HG03432 (cell line): ENCODE results near the gene SDE2.

Experiments used
- ATAC-seq: cut with Tn5 transposase; IDR thresholded peaks from one replicate; pipeline ENCODE4 v1.9.1; 2021; ENCODE audit warnings: mild to moderate bottlenecking, moderate library complexity; ENCODE audit not compliant: unreplicated experiment

Gene SDE2

DNA sequence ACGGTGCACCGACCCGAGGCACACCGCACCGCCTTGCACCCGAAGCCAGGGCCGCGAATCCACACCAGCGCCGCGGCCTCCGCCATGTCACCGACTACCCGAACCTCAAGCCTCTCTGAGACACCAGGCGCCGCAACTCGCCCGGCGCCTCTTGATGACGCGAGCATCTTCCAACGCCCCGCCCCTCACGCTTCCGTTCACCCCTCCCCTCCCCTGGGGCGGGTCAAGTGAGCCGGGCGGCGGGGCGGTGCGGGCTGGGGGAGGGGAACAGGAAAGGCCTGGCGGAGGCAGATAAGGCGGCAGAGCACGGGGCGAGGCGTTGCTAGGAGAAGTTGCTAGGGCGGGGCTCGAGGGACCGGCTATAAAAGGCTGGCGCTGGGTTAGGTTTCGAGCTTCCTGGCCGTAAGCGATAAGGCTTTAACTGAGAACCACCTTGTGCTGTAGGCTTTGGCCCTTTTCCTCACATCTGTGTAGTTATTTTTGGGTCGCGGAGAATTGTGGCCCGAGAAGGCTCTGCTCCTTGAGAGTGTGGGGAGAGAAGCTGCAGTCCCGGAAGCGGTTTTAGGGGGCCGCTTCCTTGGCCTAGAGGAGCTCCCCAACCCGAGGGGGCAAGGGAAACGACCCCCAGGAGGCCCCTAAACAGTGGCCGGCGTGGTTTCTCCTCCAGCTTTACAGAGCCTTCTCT lies at the start of gene SDE2:
Gene SDE2, minus strand, starts transcription at position 117 of the 685 bp plus-strand sequence. Its CDS starts 31 bp downstream, at position 86.
- peak; percentile 90 for ATAC-seq

GRCh38 chr1:226048886-226049285 lies 49.7 kb upstream of the SDE2 start:
- ATAC-seq: no peak

DNA sequence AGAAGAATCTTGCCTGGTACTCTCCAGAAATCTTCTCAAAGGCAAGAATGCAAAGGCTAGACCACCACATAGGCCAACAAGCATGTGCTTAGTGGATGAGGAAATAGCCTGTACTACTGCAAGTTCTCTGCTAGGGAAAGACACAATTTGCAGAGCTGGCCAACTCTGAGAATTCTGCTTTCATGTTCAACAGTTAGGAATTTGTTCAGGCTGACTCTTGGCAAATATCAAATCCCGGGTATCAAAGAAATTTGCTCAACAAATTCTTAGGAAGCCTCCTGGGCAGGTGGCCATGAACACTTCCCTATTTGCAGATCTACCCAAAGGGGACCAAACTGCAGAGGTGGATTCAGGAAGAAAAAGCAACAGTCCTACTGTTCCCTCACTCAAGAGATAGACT lies 48.4 kb upstream of the SDE2 start:
- ATAC-seq: no peak

GRCh38 chr1:226046240-226046639 lies 47.1 kb upstream of the SDE2 start:
- no peak for ATAC-seq

DNA sequence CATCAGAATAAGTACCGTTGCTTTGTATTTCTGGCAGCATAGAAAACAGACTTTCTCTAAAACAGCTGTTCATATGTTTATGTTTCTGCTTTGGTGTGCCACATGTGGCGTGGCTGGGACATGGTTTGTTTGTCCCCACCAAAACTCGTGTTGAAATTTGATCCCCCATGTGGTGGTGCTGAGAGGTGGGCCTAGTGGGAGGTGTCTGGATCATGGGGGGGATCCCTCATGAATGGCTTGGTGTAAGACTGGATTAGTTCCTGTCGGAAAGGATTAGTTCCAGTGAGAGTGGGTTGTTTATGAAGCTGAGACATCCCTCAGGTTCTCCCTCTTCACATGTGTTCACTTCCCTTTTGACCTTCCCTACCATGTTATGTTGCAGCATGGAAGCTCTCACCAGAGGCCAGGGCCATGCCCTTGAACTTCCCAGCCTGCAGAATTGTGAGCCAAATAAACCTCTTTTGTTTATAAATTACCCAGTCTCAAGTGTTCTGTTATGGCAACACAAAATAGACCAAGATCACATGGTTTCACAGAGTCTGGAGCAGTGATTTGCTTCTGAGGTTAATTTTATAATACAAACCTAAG lies 45.5 kb upstream of the SDE2 start:
- ATAC-seq: no peak

DNA sequence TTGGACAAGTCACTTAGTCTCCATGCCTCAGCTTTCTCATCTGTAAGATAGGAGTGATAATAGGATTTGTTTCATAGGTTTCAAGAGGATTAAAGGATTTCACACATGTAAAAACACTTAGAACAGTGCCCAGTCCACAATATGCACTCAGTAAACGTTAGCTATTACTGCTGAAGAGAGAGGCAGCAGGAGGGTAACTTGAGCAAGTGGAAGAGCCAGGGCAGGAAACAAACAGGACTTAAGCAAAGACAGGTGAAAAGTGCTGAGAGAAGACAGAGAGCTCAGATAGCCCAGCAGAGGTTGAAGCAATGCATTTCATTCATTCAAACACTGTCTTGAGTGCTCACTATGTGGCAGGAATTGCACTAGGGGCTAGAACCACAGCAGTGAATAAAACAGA lies 42.3 kb upstream of the SDE2 start:
- no peak for ATAC-seq

GRCh38 chr1:226038661-226039060 lies 39.5 kb upstream of the SDE2 start:
- ATAC-seq: no peak

DNA sequence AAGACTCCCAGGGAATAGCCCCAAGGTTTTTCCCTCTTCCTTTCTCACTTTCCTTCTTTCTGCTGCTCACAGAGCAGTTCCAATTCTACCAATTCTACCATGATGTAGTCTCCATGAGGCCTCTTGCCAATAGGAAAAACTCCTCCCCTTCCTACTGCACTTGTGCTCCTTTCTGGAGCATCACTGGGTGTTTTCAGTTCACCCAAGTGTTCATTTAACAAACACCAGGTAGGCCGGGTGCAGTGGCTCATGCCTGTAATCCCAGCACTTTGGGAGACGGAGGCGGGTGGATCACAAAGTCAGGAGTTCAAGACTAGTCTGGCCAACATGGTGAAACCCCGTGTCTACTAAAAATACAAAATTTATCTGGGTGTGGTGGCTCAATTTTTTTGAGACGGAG lies 36.8 kb upstream of the SDE2 start:
- no peak for ATAC-seq

- ATAC-seq: no peak
Measured at GRCh38 chr1:226034482-226034881, 35.3 kb upstream of the SDE2 start.

GRCh38 chr1:226033991-226034390 lies 34.8 kb upstream of the SDE2 start:
- ATAC-seq: no peak

GRCh38 chr1:226033582-226033981 lies 34.4 kb upstream of the SDE2 start:
- no peak for ATAC-seq

DNA sequence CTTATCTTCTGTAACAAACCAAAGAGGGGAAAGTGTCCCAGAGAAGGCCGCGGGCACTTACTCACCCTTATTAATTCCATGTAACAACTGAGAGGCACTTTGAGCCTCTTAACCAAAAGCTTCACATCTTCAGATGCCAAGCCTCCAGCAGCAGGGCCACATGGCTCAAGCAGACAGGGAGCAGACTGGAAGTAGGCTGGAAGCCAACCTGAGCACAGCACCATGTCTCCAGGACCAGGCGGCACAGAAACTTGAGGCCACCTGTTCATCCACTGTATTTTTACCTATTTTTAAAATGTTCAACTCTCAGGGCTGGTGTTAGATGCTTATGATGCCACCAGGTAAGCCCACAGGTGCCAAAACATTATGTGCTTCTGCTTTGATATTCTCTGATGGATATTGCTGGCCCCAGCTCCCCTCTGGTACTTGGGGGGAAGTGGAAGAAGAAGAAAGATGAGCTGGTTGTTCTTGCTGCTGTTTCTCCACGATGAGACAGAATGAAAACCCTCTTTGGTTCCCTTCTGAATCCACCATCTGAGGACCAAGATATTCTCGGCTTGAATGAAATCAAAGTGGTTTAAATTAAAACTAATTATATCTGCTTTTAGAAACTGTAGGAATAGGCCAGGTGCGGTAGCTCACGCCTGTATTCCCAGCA lies 30.6 kb upstream of the SDE2 start:
- ATAC-seq: no peak

DNA sequence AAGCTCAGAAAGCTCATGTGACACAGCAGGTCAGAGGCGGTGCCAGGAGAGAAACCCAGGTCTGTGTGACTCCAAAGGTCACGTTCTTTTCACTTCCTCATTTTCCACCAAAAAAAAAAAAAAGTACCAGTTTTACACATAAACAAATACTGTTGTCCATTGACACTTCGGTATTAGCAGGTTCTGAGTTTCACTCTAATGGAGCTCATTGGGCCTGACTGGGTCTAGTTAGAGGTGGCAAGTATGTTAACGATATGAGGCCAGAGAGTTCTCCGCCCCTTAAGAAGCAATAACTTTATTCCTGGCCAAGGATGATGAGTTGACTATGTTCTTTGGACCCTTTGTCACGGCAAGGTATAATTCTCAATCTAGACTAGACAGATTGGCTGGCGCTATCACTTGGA lies 30.0 kb upstream of the SDE2 start:
- peak; percentile 84 for ATAC-seq

GRCh38 chr1:226027538-226028217 lies 28.5 kb upstream of the SDE2 start:
- ATAC-seq: no peak

- ATAC-seq: no peak
Measured at GRCh38 chr1:226026833-226027232, 27.7 kb upstream of the SDE2 start.

GRCh38 chr1:226023735-226024134 lies 24.6 kb upstream of the SDE2 start:
- no peak for ATAC-seq

- no peak for ATAC-seq
Measured at GRCh38 chr1:226021801-226022200, 22.7 kb upstream of the SDE2 start.

DNA sequence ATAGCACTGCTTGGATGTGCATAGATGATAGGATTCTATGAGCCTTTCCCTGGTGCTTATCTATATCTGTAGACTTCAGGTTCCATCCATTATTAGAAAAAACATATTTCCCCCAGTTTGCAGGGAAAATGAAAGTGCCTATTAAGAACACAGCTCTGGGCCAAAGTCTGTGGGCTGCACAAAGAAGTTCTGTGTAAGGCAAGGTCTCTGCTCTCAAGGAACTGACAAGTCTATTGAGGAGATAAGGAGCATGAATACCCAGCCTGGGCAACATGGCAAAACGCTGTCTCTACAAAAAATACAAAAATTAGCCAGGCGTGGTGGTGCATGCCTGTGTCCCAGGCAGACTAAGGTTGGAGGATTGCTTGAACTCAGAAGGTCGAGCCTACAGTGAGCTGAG lies 22.3 kb upstream of the SDE2 start:
- no peak for ATAC-seq

DNA sequence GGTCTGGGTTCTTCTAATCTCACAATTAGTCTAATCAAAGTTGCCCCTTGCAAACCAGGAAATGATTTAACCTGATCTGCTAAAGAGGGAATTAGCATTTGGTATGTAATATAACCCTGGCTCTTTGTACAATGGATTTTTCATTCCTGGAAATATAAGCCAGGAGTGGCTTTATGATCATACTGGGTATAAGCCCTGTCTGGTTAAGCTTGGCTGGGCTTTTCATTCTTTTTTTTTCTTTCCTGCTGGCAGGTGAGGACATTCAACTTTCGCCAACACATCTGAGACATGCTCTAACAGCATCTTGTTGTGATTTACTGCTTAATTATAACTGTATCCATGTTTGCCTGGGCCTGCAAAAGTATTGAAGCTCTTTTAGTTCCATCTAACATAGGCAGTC lies 20.4 kb upstream of the SDE2 start:
- no peak for ATAC-seq

DNA sequence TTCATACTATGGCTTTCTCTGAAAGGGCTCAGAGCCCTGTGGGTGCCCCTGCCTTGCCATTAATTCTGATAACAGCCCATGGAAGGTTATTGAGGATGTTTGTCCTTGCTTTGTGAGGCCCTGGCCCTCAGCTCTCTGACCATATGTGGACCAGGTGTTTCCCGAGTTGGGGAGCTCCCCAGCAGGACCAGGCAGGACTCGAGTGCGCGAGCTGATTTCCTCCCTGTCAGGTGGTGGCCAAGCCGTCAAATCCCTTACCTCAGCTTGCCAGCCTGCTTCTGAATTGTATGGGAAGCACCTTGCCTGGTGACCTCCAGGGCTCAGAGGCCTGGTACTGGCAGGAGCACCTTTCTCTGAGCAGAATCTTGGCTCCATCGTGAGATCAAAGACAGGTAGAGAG lies 17.9 kb upstream of the SDE2 start:
- no peak for ATAC-seq

DNA sequence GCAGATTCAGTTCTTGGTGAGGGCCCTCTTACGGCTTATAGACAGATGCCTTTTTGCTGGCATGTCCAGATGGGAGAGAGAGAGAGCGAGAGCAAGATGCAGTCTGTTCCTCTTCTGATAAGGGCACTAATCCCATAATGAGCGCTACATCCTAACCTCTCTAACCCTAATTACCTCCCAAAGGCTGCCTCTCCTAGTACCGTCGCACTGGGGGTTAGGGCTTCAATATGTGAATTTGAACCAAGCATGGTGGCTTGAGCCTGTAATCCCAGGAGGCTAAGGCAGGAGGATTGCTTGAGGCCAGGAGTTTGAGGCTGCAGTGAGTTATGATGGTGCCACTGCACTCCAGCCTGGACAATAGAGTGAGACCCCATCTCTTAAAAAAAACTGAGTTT lies 10.5 kb upstream of the SDE2 start:
- no peak for ATAC-seq
